Keratinocyte (primary cell): ENCODE measurements around the gene TM9SF3.

Source experiments
- EZH2 ChIP-seq: IDR thresholded peaks from one replicate; pipeline ENCODE4 v1.6.1; 2012; ENCODE audit warnings: inconsistent platforms, mild to moderate bottlenecking, low read length, moderate library complexity
- TF ChIP-seq, protein P1 (sequence below), 3 experiments: IDR thresholded peaks in 1 of 3; conservative IDR thresholded peaks in 1 of 3; optimal IDR thresholded peaks in 1 of 3; 2 replicates in 2 of 3; 3 replicates in 1 of 3; pipeline versions ENCODE3 to v1.5.1; 2011; ENCODE audit warnings: low read length in 3 of 3, mild to moderate bottlenecking in 3 of 3, moderate library complexity in 2 of 3, control low read depth in 1 of 3, inconsistent platforms in 1 of 3; ENCODE audit not compliant: insufficient read depth in 2 of 3; ENCODE audit errors: extremely low read depth in 1 of 3

DNA sequence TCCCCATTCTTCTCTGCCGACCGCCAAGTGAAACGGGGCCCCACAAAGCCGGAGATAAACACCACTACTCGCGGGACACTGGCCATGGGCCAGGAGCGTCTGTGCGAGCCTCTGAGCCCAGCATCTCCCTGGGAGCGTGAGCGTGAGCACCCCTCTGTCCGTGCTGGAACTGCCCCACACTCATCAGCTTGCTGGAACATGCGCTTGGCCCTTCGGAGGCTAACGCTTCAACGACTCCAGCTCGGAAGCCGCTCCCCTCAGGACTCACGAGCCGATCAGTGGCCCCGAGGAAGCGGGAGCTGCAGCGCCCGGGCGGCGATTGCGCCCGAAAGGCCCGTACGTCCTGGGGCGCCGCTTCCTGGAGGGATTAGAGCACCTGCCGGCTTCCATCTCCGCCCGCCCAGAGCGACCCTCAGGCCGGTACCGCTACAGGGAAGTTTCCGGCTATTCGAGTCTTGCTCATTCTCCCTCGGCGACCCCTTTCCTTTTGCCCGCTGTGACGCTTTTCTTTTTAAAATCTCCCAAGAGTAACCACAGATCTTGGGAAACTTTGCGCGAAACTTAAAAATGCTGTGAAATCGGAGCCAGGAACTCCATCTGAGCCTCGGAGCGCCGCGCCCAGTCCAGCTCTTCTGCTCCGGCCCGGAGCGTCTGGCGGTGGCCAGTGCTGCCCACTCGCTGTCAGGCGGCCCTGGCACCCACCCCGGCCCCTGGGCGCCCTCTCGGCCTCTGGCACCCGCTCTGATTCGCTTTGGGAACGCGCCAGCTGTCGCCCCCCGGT lies 74.1 kb downstream of the TM9SF3 start:
- no peak for TF ChIP-seq EZH2
- TF ChIP-seq, protein P1, sequence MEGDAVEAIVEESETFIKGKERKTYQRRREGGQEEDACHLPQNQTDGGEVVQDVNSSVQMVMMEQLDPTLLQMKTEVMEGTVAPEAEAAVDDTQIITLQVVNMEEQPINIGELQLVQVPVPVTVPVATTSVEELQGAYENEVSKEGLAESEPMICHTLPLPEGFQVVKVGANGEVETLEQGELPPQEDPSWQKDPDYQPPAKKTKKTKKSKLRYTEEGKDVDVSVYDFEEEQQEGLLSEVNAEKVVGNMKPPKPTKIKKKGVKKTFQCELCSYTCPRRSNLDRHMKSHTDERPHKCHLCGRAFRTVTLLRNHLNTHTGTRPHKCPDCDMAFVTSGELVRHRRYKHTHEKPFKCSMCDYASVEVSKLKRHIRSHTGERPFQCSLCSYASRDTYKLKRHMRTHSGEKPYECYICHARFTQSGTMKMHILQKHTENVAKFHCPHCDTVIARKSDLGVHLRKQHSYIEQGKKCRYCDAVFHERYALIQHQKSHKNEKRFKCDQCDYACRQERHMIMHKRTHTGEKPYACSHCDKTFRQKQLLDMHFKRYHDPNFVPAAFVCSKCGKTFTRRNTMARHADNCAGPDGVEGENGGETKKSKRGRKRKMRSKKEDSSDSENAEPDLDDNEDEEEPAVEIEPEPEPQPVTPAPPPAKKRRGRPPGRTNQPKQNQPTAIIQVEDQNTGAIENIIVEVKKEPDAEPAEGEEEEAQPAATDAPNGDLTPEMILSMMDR (optimal IDR thresholded peaks at IDR 0.05 in 1 of 3, IDR thresholded peaks at IDR 0.05 in 1 of 3, conservative IDR thresholded peaks at IDR 0.05 in 1 of 3; ENCODE audit: extremely low read depth in 1 of 3, insufficient read depth in 2 of 3, low read length in 3 of 3), result peak in 1 of 3 experiments; percentile 5
